Activated B cell treated with CpG ODN at 0.5 μM for 24 hours (primary cell): Measurements from ENCODE around the gene SRPRB. TPM values are rescaled to one million over a fixed set of nuclear protein-coding genes. Genes with fewer than 3 reads are reported as not detected.

ENCODE experiments used
- ATAC-seq: fragments of 200-7000 bp; cut with Tn5 transposase; one replicate; pipeline ENCODE4 v1.10.0; 2021; ENCODE audit warnings: low read depth, mild to moderate bottlenecking, moderate library complexity
- CTCF ChIA-PET: fragments of 350-600 bp; sonication (Branson Sonifier 250); formaldehyde crosslinking; loops from one replicate; lab custom pipeline; 2021; ENCODE audit warnings: antibody characterized with exemption; lab: Charles Lee
- POLR2A ChIA-PET: fragments of 350-600 bp; sonication (Branson Sonifier 250); formaldehyde crosslinking; loops from one replicate; lab custom pipeline; 2021; ENCODE audit warnings: antibody characterized with exemption; lab: Charles Lee
- DNase-seq: peaks from one replicate; pipeline ENCODE4 v3.0.0; 2022
- H3K27ac Mint-ChIP-seq: one replicate; pipeline ENCODE4 v1.8.0; 2020; ENCODE audit warnings: mixed read lengths
- H3K27me3 Mint-ChIP-seq: one replicate; pipeline ENCODE4 v1.8.0; 2021; ENCODE audit warnings: mixed read lengths
- H3K36me3 Mint-ChIP-seq: one replicate; pipeline ENCODE4 v1.8.0; 2021; ENCODE audit warnings: low read depth, mixed read lengths
- H3K4me1 Mint-ChIP-seq: one replicate; pipeline ENCODE4 v1.8.0; 2021; ENCODE audit warnings: mixed read lengths
- H3K4me3 Mint-ChIP-seq: one replicate; pipeline ENCODE4 v1.8.0; 2020; ENCODE audit warnings: mild to moderate bottlenecking, mixed read lengths
- H3K9me3 Mint-ChIP-seq: one replicate; pipeline ENCODE4 v1.8.0; 2020; ENCODE audit warnings: mixed read lengths
- CTCF ChIP-seq: fragments of 200-600 bp; IDR thresholded peaks from one replicate; pipeline ENCODE4 v1.8.0; 2022; ENCODE audit warnings: antibody characterized with exemption, mild to moderate bottlenecking
- intact Hi-C: fragments of 100-400 bp; cut with micrococcal nuclease; formaldehyde crosslinking; loops from one replicate; pipeline ENCODE4 v1.15.1; 2024
- total RNA-seq: library from RNA; stranded (reverse); gene quantifications from 2 replicates; pipeline ENCODE4 v1.2.3, GENCODE V29; 2022

The SRPRB gene
- total RNA-seq, 1 donor from 2014 or later, result 36.5 TPM

- DNase-seq (no peak), ATAC-seq (no peak)
- no peak overlapping the region for H3K27ac Mint-ChIP-seq
- intact Hi-C loops, result no loop called here
- no peaks in the 10 kb centered on the region for H3K4me1 Mint-ChIP-seq
- TF ChIP-seq CTCF, result no peak
- no peaks in the 10 kb centered on the region for H3K9me3 Mint-ChIP-seq
- H3K27me3 Mint-ChIP-seq, result no peaks in the 10 kb centered on the region
- H3K4me3 Mint-ChIP-seq, result no peak overlapping the region
- ChIA-PET CTCF (no interaction called here), POLR2A (no interaction called here)
- H3K36me3 Mint-ChIP-seq, result no peaks in the 10 kb centered on the region
Observed at GRCh38 chr3:133833880-133834620, 28.4 kb downstream of the SRPRB start.

- H3K9me3 Mint-ChIP-seq, result no peaks in the 10 kb centered on the region
- H3K4me3 Mint-ChIP-seq, result no peak overlapping the region
- no peaks in the 10 kb centered on the region for H3K4me1 Mint-ChIP-seq
- no peak for DNase-seq
- no peaks in the 10 kb centered on the region for H3K36me3 Mint-ChIP-seq
- intact Hi-C loops, result no loop called here
- CTCF ChIA-PET, result no interaction called here
- POLR2A ChIA-PET, result no interaction called here
- ATAC-seq, result no peak
- TF ChIP-seq CTCF, result no peak
- peaks cover 1% of the 10 kb centered on the region for H3K27me3 Mint-ChIP-seq
- H3K27ac Mint-ChIP-seq, result no peak overlapping the region
Observed at GRCh38 chr3:133834621-133835417, 29.2 kb downstream of the SRPRB start.

- ChIA-PET POLR2A (no interaction called here), CTCF (no interaction called here)
- Mint-ChIP-seq H3K36me3 (no peaks in the 10 kb centered on the region), H3K9me3 (no peaks in the 10 kb centered on the region), H3K27ac (no peak overlapping the region), H3K4me1 (no peaks in the 10 kb centered on the region), H3K4me3 (no peak overlapping the region), H3K27me3 (peaks cover 2% of the 10 kb centered on the region)
- DNase-seq (no peak), ATAC-seq (no peak)
- intact Hi-C loops, result no loop called here
- TF ChIP-seq CTCF, result no peak
Observed at GRCh38 chr3:133835418-133835743, 29.8 kb downstream of the SRPRB start.

GRCh38 chr3:133835961-133836360, 30.3 kb downstream of the SRPRB start:
- peaks cover 2% of the 10 kb centered on the region for H3K27me3 Mint-ChIP-seq
- H3K4me3 Mint-ChIP-seq, result no peak overlapping the region
- H3K36me3 Mint-ChIP-seq, result no peaks in the 10 kb centered on the region
- POLR2A ChIA-PET, result no interaction called here
- H3K4me1 Mint-ChIP-seq, result no peaks in the 10 kb centered on the region
- DNase-seq (no peak), ATAC-seq (no peak)
- no peak for TF ChIP-seq CTCF
- CTCF ChIA-PET, result no interaction called here
- H3K9me3 Mint-ChIP-seq, result no peaks in the 10 kb centered on the region
- H3K27ac Mint-ChIP-seq, result no peak overlapping the region
- intact Hi-C loops, result no loop called here

- intact Hi-C loops, result no loop called here
- H3K36me3 Mint-ChIP-seq, result no peaks in the 10 kb centered on the region
- H3K27ac Mint-ChIP-seq, result no peak overlapping the region
- no peaks in the 10 kb centered on the region for H3K4me1 Mint-ChIP-seq
- ChIA-PET CTCF (no interaction called here), POLR2A (no interaction called here)
- no peak for TF ChIP-seq CTCF
- ATAC-seq (no peak), DNase-seq (no peak)
- no peaks in the 10 kb centered on the region for H3K9me3 Mint-ChIP-seq
- H3K27me3 Mint-ChIP-seq, result peaks cover 2% of the 10 kb centered on the region
- no peak overlapping the region for H3K4me3 Mint-ChIP-seq
Observed at GRCh38 chr3:133836497-133837158, 31.0 kb downstream of the SRPRB start.
